ENCODE data around the gene NTRK3.
"Not testable (repeated sequence)": the region's sequence is repeated elsewhere in the genome, so short reads cannot be mapped to it uniquely, and the experiment has no call there.

Gene NTRK3

DNA sequence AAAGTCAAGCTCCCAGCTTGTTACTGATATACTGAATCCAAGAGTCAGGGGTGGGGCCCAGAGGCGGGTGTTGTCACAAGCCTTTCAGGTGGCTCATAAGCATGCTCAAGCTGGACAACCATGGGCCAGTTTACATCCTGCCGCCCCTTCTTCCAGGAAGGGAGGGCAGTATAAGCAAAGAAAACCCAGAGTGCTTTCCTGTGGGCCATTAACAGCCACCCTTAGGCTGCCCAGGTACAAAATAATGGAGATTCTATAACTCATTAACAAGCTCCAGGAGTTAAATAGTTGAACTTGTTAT is 183.2 kb downstream of the NTRK3 start:
- H3K27ac ChIP-seq (ENCODE audit: low read depth, low read length, severe bottlenecking): no peak overlapping the region
- H3K4me1 ChIP-seq (ENCODE audit: control insufficient read depth, insufficient read depth, low read length, poor library complexity, severe bottlenecking): peaks cover 13% of the 10 kb centered on the region
- H3K9me3 ChIP-seq (ENCODE audit: control insufficient read depth, low read length): no peaks in the 10 kb centered on the region
- no peaks in the 10 kb centered on the region for H3K36me3 ChIP-seq (ENCODE audit: control insufficient read depth, insufficient read depth, low read length)
- no peak overlapping the region for H3K4me3 ChIP-seq (ENCODE audit: extremely low read depth, insufficient read depth, low read length, poor library complexity, severe bottlenecking)
- 37% methylated on average over 2 of the region's 2 CpGs; no CpG with 5 or more reads in 1 of the 2 experiments for WGBS, 2 experiments (ENCODE audit: insufficient coverage in 2 of 2)

- H3K9me3 ChIP-seq (ENCODE audit: control insufficient read depth, low read length): no peaks in the 10 kb centered on the region
- no peaks in the 10 kb centered on the region for H3K36me3 ChIP-seq (ENCODE audit: control insufficient read depth, insufficient read depth, low read length)
- H3K27ac ChIP-seq (ENCODE audit: low read depth, low read length, severe bottlenecking): no peak overlapping the region
- 87 to 89% methylated on average over 4 of the region's 6 CpGs for WGBS, 2 experiments (ENCODE audit: insufficient coverage in 2 of 2)
- peaks cover 9% of the 10 kb centered on the region for H3K4me1 ChIP-seq (ENCODE audit: control insufficient read depth, insufficient read depth, low read length, poor library complexity, severe bottlenecking)
- no peak overlapping the region for H3K4me3 ChIP-seq (ENCODE audit: extremely low read depth, insufficient read depth, low read length, poor library complexity, severe bottlenecking)
Observed at GRCh38 chr15:88072598-88073390, 183.7 kb downstream of the NTRK3 start.

DNA sequence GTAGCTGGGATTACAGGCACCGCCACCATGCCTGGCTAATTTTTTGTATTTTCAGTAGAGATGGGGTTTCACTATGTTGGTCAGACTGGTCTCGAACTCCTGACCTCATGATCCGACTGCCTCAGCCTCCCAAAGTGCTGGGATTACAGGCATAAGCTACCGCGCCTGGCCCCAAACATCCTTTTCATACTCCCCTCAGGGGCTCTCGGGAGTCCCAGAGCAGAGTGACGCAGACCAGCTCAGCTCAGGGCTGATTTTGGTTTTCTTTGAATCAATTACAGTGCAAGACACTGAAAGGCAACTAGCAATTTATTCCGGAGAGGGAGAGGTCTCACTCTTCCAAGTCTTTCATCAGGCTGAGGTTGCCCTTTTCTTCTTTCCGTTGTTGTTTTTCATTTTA is 184.4 kb downstream of the NTRK3 start:
- H3K4me3 ChIP-seq (ENCODE audit: extremely low read depth, insufficient read depth, low read length, poor library complexity, severe bottlenecking); H3K36me3 ChIP-seq (ENCODE audit: control insufficient read depth, insufficient read depth, low read length); H3K9me3 ChIP-seq (ENCODE audit: control insufficient read depth, low read length); H3K27ac ChIP-seq (ENCODE audit: low read depth, low read length, severe bottlenecking); H3K4me1 ChIP-seq (ENCODE audit: control insufficient read depth, insufficient read depth, low read length, poor library complexity, severe bottlenecking): not testable (repeated sequence)
- WGBS, 2 experiments (ENCODE audit: insufficient coverage in 2 of 2): 78 to 89% methylated on average over 7 to 8 of the region's 9 CpGs

DNA sequence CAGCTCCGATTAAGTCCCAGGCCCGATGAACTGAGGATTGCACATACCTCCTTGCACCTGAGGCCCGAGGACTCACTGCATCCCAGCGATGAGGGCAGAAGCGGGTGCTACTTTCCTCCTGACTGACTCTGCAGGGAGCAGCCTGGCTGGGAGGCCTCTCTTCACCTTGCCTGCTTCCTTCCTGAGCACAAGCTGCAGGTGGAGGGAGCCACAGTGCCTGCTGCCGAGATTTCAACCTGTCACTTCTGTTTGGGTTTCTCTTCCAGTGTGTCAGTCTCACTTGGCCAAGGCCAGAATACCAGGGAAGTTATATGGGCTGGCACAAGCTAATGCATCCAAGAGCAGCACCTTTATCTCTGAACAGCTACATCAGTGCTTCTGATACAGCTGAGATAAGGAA is 185.4 kb downstream of the NTRK3 start:
- Histone ChIP-seq H3K27ac (ENCODE audit: low read depth, low read length, severe bottlenecking) (no peak overlapping the region), H3K9me3 (ENCODE audit: control insufficient read depth, low read length) (no peaks in the 10 kb centered on the region), H3K4me3 (ENCODE audit: extremely low read depth, insufficient read depth, low read length, poor library complexity, severe bottlenecking) (no peak overlapping the region), H3K36me3 (ENCODE audit: control insufficient read depth, insufficient read depth, low read length) (no peaks in the 10 kb centered on the region), H3K4me1 (ENCODE audit: control insufficient read depth, insufficient read depth, low read length, poor library complexity, severe bottlenecking) (no peaks in the 10 kb centered on the region)
- 83 to 87% methylated on average over 6 of the region's 6 CpGs for WGBS, 2 experiments (ENCODE audit: insufficient coverage in 2 of 2)

DNA sequence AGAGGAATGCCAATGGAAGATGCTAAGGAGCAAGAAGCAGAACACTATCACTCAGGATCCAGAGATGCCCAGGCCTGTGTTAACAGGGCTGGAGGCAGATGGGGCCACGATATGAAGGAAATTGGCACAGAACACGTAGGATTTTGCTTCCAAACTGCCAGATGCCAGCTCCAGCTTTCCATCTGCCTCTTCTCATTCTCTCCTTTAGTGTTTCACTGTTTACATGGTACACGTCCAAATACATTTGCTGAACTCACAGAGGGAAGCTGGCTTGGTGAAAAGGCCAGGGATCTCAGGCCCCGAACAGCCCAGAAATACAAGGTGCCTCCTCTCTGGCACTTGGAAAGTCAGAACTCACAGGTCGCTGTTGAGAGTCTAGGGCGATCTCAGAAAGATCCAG is 187.0 kb downstream of the NTRK3 start:
- no peaks in the 10 kb centered on the region for H3K4me1 ChIP-seq (ENCODE audit: control insufficient read depth, insufficient read depth, low read length, poor library complexity, severe bottlenecking)
- 77 to 95% methylated on average over 6 of the region's 6 CpGs for WGBS, 2 experiments (ENCODE audit: insufficient coverage in 2 of 2)
- no peak overlapping the region for H3K4me3 ChIP-seq (ENCODE audit: extremely low read depth, insufficient read depth, low read length, poor library complexity, severe bottlenecking)
- H3K9me3 ChIP-seq (ENCODE audit: control insufficient read depth, low read length): no peaks in the 10 kb centered on the region
- no peaks in the 10 kb centered on the region for H3K36me3 ChIP-seq (ENCODE audit: control insufficient read depth, insufficient read depth, low read length)
- no peak overlapping the region for H3K27ac ChIP-seq (ENCODE audit: low read depth, low read length, severe bottlenecking)

DNA sequence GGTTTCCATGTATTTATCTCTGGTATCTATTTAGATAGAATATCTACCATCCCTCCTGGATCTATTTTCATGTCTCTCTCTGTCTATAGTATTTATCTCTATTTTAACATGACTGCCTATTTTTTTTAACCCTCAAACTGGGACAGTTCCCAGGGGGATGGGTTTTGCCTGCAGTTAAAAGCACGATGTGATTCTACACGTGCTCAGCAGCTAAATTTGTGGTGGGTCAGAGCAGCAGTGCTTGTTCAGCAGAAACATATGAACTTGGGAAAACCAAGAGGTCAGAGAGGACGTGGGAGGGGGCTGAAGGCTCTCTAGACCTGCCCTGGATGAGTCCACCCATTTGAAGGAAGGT is 189.2 kb downstream of the NTRK3 start:
- no peaks in the 10 kb centered on the region for H3K4me1 ChIP-seq (ENCODE audit: control insufficient read depth, insufficient read depth, low read length, poor library complexity, severe bottlenecking)
- H3K4me3 ChIP-seq (ENCODE audit: extremely low read depth, insufficient read depth, low read length, poor library complexity, severe bottlenecking): no peak overlapping the region
- no peak overlapping the region for H3K27ac ChIP-seq (ENCODE audit: low read depth, low read length, severe bottlenecking)
- 75 to 84% methylated on average over 3 of the region's 3 CpGs for WGBS, 2 experiments (ENCODE audit: insufficient coverage in 2 of 2)
- no peaks in the 10 kb centered on the region for H3K36me3 ChIP-seq (ENCODE audit: control insufficient read depth, insufficient read depth, low read length)
- no peaks in the 10 kb centered on the region for H3K9me3 ChIP-seq (ENCODE audit: control insufficient read depth, low read length)

DNA sequence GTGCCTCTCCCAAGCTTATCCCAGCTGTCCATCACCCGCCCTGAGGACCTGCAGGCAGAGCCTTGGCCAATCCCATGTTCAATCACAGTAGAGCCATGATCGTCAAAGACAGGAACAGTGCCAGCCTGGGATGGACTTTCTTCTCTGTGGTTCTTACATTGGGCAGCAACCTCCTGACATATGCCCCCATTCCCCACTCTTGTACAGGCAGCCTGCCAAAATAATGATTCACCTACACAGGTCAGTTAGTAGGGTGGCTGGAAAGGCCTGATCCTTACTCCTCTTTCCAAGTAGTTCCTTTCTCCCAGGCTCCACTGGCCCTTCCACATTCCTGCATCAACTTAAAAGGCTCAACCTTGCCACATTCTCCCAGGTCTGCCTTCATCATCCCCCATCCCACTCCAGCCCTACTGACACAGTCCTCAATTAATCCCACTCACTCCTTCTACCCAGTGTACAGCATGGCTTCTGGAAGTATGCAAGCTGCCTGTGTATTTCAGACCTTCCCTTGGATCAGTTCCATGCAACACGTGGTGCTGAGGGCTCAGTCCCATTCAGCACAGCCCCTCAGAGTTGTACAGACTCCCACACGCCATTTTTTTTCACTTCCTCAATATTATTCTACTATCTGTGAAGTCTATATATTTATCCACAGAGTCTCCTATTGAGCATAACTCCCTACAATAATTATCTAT is 189.8 kb downstream of the NTRK3 start:
- 36 to 88% methylated on average over 2 to 3 of the region's 4 CpGs for WGBS, 2 experiments (ENCODE audit: insufficient coverage in 2 of 2)
- Histone ChIP-seq H3K27ac (ENCODE audit: low read depth, low read length, severe bottlenecking) (no peak overlapping the region), H3K9me3 (ENCODE audit: control insufficient read depth, low read length) (no peaks in the 10 kb centered on the region), H3K36me3 (ENCODE audit: control insufficient read depth, insufficient read depth, low read length) (no peaks in the 10 kb centered on the region), H3K4me1 (ENCODE audit: control insufficient read depth, insufficient read depth, low read length, poor library complexity, severe bottlenecking) (no peaks in the 10 kb centered on the region), H3K4me3 (ENCODE audit: extremely low read depth, insufficient read depth, low read length, poor library complexity, severe bottlenecking) (no peak overlapping the region)

DNA sequence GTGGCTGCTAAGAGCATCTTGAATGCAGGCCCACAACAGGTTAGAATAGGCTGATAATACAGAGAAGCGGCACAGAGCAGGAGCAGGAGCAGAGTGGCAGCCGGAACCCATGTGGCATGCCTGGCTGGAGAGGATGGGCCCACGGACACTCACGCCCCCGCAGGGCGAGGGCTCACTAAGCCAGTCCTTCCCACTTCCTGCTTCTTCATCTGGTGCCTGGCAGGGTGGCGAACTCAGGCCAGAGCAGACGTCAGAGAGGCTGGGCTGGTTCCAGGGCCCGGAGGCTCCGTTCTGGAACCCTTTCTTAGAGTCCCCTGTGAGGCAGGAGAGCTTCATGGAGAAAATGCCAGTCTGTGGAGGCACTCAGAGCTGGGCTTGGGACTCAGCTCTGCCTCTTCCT is 195.1 kb downstream of the NTRK3 start:
- H3K36me3 ChIP-seq (ENCODE audit: control insufficient read depth, insufficient read depth, low read length): no peaks in the 10 kb centered on the region
- H3K27ac ChIP-seq (ENCODE audit: low read depth, low read length, severe bottlenecking): no peak overlapping the region
- H3K4me3 ChIP-seq (ENCODE audit: extremely low read depth, insufficient read depth, low read length, poor library complexity, severe bottlenecking): no peak overlapping the region
- 89 to 97% methylated on average over 6 to 9 of the region's 10 CpGs for WGBS, 2 experiments (ENCODE audit: insufficient coverage in 2 of 2)
- H3K4me1 ChIP-seq (ENCODE audit: control insufficient read depth, insufficient read depth, low read length, poor library complexity, severe bottlenecking): no peaks in the 10 kb centered on the region
- H3K9me3 ChIP-seq (ENCODE audit: control insufficient read depth, low read length): no peaks in the 10 kb centered on the region

DNA sequence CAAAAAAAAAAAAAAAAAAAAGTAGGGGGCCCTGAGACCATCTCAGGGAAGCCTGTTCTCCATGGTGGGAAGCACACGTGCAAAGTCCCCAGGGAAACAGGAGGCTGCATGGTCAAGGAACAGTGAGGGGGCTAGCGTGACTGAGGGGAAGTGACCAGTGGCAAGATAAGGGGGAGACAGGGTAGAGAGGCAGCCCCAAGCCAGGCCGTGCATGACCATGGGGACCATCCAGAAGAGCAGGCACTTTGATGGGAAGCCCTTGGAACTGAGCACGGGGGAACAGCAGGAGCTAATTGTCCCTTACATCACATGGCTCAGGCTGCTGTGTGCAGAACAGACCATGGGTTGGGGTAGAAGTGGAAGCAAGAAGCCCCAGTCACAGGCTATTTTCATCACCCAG is 196.2 kb downstream of the NTRK3 start:
- H3K36me3 ChIP-seq (ENCODE audit: control insufficient read depth, insufficient read depth, low read length): no peaks in the 10 kb centered on the region
- 89 to 90% methylated on average over 3 to 4 of the region's 4 CpGs for WGBS, 2 experiments (ENCODE audit: insufficient coverage in 2 of 2)
- H3K4me3 ChIP-seq (ENCODE audit: extremely low read depth, insufficient read depth, low read length, poor library complexity, severe bottlenecking): no peak overlapping the region
- no peaks in the 10 kb centered on the region for H3K9me3 ChIP-seq (ENCODE audit: control insufficient read depth, low read length)
- H3K4me1 ChIP-seq (ENCODE audit: control insufficient read depth, insufficient read depth, low read length, poor library complexity, severe bottlenecking): no peaks in the 10 kb centered on the region
- no peak overlapping the region for H3K27ac ChIP-seq (ENCODE audit: low read depth, low read length, severe bottlenecking)

- no peaks in the 10 kb centered on the region for H3K9me3 ChIP-seq (ENCODE audit: control insufficient read depth, low read length)
- 75 to 83% methylated on average over 6 to 9 of the region's 9 CpGs for WGBS, 2 experiments (ENCODE audit: insufficient coverage in 2 of 2)
- H3K36me3 ChIP-seq (ENCODE audit: control insufficient read depth, insufficient read depth, low read length): no peaks in the 10 kb centered on the region
- no peaks in the 10 kb centered on the region for H3K4me1 ChIP-seq (ENCODE audit: control insufficient read depth, insufficient read depth, low read length, poor library complexity, severe bottlenecking)
- H3K27ac ChIP-seq (ENCODE audit: low read depth, low read length, severe bottlenecking): no peak overlapping the region
- no peak overlapping the region for H3K4me3 ChIP-seq (ENCODE audit: extremely low read depth, insufficient read depth, low read length, poor library complexity, severe bottlenecking)
Observed at GRCh38 chr15:88057836-88058235, 198.7 kb downstream of the NTRK3 start.

DNA sequence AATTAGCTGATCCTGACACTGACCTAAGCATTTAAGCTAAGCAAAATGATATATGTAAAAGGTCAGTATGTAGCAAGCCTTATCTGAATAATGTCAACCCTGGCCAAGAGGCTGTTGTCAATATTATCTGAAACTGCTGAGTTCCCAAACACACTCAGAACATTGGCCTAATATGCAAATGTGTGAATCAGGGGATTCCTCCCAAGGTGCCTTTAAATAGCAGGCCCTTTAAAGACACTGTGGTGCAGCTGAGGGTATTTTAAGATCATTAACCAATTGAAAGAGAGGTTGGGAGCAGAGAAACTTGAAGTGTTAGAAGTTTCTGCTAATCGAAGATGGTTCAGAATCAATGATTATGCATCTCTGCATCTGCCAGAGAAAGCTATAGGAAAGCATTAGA is 207.0 kb downstream of the NTRK3 start:
- Histone ChIP-seq H3K4me1 (ENCODE audit: control insufficient read depth, insufficient read depth, low read length, poor library complexity, severe bottlenecking) (no peaks in the 10 kb centered on the region), H3K36me3 (ENCODE audit: control insufficient read depth, insufficient read depth, low read length) (no peaks in the 10 kb centered on the region), H3K4me3 (ENCODE audit: extremely low read depth, insufficient read depth, low read length, poor library complexity, severe bottlenecking) (no peak overlapping the region), H3K9me3 (ENCODE audit: control insufficient read depth, low read length) (no peaks in the 10 kb centered on the region), H3K27ac (ENCODE audit: low read depth, low read length, severe bottlenecking) (no peak overlapping the region)
- WGBS, 2 experiments (ENCODE audit: insufficient coverage in 2 of 2): 64 to 86% methylated on average over 1 of the region's 1 CpG

Measured in mesodermal cell (in vitro differentiated cells).